Stimulated activated CD4-positive, alpha-beta T cell treated with anti-CD3 and anti-CD28 coated beads, Interleukin-15, amount 100 ng/mL, for 1 hour (primary cell): Measurements from ENCODE around the gene HPDL.

Experiments used
- DNase-seq, 2 donors: peaks; one replicate each; pipeline ENCODE4 v3.0.0-alpha.2; 2020; ENCODE audit warnings: low read depth in 1 of 2, low spot score in 1 of 2

Gene HPDL

DNA sequence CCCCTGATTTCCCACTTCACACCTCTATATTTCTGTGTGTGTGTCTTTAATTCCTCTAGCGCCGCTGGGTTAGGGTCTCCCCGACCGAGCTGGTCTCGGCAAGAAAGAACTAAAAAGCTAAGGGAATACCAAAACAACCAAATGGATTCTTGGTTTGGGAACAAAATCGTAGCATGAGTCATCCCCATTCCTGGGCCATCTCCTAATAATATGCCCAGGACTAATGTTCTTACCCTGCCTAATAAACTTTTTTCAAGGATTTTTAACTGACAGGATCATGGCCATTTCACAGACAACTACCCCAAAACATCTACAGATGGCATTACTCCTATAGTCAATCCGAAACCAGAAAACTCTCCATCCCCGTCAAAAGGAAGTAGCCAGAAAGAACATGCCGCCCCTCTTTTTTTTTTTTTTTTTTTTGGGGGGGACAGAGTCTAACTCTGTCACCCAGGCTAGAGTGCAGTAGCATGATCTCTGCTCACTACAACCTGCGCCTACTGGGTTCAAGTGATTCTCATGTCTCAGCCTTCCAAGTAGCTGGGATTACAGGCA is 4.1 kb upstream of the HPDL start:
- DNase-seq: no peak

GRCh38 chr1:45325851-45326506 is 716 bp upstream of the HPDL start:
- no peak for DNase-seq

DNA sequence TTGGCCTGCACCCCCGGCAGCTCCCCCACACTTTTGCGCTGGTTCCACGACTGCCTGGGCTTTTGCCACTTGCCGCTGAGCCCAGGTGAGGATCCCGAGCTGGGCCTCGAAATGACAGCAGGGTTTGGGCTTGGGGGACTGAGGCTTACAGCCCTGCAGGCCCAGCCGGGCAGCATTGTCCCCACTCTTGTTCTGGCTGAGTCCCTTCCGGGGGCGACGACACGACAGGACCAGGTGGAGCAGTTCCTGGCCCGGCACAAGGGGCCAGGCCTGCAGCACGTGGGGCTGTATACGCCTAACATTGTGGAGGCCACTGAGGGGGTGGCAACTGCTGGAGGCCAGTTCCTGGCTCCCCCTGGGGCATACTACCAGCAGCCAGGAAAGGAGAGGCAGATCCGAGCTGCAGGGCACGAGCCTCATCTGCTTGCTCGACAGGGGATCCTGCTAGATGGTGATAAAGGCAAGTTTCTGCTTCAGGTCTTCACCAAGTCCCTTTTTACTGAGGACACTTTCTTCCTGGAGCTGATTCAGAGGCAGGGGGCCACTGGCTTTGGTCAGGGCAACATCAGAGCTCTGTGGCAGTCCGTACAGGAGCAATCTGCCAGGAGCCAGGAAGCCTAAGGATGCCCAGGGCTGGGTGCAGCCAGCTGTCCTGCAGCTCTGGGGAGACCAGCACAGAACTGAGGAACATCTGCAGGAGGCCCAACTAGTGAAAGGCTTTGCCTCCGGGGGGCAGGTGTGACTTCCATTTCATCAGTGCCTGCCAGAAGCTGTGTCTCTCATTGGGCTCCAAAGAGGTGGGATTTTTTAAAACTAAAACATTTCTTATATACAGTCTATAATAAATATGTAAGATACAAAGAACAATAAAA is 1.2 kb downstream of the HPDL start:
- no peak for DNase-seq

DNA sequence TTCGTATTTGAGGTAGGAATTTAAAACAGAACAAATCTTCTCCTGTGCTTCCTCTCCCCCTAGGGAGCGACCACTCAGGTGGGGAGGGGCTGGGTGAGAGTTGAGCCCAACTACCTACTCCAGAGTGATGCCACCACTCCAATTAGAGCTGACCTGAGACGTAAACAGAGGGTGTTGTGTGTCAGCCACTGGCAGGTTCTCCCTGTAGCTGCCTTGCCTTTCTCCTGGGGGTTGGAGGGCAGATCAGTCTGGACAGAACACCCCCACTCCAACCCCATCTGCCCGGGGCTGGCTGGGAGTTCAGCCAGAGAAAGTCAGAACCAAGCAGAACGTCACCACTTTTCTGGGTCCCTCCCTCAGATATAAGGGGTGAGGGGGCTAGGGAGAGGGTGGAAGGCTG is 2.0 kb downstream of the HPDL start:
- DNase-seq: no peak

DNA sequence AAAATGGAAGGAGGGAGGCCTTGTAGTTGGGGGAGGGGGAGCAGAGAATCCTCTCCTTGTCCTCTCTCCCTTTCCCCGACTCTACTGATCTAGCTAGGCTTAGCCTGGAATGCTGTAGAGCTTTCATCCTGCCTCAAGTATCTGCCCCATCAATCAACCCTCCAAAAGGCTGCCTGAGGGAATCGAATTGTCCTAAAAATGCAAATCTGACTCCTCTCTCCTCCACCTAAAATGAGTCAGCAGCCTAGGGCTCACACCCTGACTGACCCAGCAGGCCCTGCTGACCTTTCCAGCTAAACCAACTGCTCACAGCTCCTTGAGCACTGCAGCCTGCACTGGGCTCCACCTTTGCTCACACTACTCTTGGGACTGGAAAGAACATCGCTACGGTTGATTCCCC is 2.8 kb downstream of the HPDL start:
- DNase-seq: no peak

- DNase-seq: no peak
These were observed 5.0 kb downstream of the HPDL start for GRCh38 chr1:45331436-45332345.

GRCh38 chr1:45332346-45332720 is 5.6 kb downstream of the HPDL start:
- no peak for DNase-seq

- DNase-seq: no peak
These were observed 7.9 kb downstream of the HPDL start for GRCh38 chr1:45334308-45335245.

DNA sequence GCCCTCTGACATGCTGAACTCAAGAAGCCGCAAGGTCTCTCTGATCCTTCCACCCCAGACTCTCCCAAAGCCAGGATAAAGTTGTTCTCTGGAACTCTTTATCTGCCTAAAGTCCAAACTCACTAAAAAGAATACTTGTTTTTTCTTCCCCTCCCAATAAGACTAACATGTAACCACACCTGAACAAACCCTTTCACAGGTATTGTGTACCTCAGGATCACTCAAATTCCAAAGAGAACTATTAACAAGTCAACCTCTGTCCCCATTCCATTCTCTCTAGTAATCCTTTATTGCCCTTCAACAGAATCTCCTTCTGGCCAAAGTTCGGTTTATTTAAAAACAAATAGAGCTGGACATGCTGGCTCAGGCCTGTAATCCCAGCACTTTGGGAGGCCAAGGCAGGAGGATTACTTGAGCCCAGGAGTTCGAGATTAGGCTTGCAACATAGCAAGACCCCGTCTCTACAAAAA is 9.2 kb downstream of the HPDL start:
- no peak for DNase-seq

GRCh38 chr1:45337630-45338325 is 11.1 kb downstream of the HPDL start:
- no peak for DNase-seq

- peak; percentile 84 to 89 for DNase-seq
These were observed 13.3 kb downstream of the HPDL start, which contains the start of the genes MUTYH and TOE1 for GRCh38 chr1:45339789-45340558. Gene MUTYH (minus strand): TSS chr1:45340440. CDS start chr1:45334505, 5,935 bp downstream. Gene TOE1 (plus strand): TSS chr1:45340170. CDS start chr1:45340253, 83 bp downstream.

DNA sequence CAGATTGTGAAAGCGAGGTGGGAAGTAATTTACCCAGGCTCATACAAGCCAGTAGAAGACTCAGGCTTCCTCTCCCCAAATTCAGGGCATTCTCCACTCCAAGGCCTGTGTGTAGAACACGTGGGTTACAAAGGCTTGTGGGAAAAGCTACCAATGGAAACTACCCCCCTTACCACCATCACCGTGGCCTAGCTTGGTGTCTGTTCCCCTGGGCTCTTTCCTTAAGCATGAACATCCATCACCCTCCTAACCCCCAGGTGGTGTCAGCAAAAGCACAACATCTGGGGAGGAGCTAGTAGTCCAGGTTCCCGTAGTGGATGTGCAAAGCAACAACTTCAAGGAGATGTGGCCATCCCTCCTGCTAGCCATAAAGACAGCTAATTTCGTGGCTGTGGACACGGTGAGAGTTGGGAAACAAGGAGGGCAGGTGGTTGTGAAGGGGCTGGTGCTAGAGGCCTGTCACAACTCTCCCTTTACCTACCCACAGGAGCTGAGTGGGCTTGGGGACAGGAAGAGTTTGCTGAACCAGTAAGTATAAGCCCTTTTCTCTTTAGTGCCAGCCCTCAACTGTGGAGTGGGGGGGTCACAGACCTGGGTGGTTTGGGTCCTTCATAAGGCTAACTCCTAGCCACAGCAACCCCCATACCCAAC is 14.2 kb downstream of the HPDL start:
- no peak for DNase-seq

GRCh38 chr1:45344499-45344898 is 17.8 kb downstream of the HPDL start:
- no peak for DNase-seq

DNA sequence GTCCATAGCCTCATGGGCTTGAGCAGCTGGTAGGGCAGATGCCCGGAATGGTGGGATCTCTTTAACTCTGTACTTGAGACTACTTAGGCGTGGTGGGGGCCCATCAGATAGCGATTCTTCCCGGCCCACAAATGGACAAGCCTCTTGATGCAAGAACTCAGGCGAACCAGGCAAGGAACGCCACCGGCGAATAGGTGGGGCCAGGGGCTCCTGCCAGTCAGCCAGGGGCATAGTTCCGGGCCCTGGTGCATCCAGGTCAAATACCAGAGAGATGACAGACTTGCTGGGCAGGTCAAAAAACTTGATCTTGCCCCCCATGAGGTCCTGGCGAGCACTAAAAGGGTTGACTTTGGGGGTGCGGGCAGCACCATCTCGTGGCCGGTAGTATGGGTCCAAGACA is 18.3 kb downstream of the HPDL start:
- DNase-seq: no peak

DNA sequence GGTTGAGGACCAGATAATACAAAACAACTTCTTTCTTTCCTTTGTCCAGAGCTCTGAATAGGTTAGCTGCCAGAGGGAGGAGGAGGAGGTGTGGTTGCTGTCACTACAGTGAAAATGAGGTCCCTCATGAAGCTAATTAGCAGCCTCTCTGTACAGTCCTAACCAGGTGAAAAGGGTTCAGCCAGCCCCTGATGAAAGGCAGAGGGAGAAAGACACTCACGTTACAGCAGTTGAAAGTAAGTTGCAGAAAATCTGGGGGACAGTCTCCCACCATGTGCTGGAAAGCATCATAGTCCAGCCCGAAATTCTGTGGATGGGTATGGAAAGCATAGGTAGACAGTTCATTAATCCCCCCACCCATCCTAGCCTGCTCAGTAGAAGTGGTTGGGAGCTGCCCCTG is 19.8 kb downstream of the HPDL start:
- DNase-seq: no peak

DNA sequence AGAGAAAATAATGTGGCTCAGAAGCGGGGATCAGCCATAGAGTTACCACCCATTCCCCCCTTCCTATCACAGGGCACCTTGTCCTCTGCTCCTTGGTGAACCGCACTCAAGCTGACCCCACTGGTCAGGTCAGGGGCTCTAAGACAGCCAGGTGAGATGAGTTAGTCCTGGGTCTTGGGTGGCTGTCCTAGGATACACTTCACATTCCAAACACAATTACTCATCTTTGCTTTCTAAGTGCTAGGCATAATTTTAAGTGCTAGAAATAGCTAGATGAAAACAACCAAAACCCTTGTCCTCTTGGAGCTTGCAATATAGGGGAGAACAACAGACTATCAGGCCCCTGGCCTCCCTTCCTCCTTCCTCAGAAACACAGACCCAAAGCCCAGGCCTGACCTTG is 21.3 kb downstream of the HPDL start:
- no peak for DNase-seq

DNA sequence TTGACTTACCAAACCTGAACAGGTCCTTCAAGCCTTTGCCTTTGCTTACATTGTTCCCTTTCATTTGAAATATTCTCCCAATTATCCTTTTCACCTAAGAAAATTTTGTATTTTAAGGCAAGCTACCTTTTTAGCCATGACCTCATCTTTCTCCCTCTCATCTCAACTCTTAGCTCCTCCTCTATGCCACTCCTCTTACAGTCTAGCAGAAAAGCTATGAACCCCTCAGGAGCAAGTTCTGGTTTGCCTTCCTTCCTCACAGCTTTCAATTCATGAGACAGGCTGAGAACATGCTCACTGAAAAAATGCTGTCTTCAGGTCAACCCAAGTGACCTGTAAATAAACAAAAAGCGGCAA is 21.9 kb downstream of the HPDL start:
- no peak for DNase-seq
